CD4-positive, alpha-beta T cell (primary cell): ENCODE data around the gene ACADSB. TPM values are rescaled to one million over a fixed set of nuclear protein-coding genes. Genes with fewer than 3 reads are reported as not detected.

Source experiments
- ATAC-seq: fragments of 200-7000 bp; cut with Tn5 transposase; one replicate; pipeline ENCODE4 v1.10.0; 2022; ENCODE audit warnings: mild to moderate bottlenecking; ENCODE audit not compliant: poor library complexity
- CTCF ChIA-PET: fragments of 350-600 bp; sonication (Branson Sonifier 250); formaldehyde crosslinking; loops from one replicate; lab custom pipeline; 2021; ENCODE audit warnings: antibody characterized with exemption, inconsistent platforms; lab: Charles Lee
- POLR2A ChIA-PET: fragments of 350-600 bp; sonication (Branson Sonifier 250); formaldehyde crosslinking; loops from one replicate; lab custom pipeline; 2021; ENCODE audit warnings: antibody characterized with exemption, inconsistent platforms; lab: Charles Lee
- DNase-seq, 14 experiments: peaks; one replicate each; pipeline ENCODE4 v3.0.0-alpha.2; 2013 to 2020; ENCODE audit warnings: mixed read lengths in 2 of 14
- H3K27ac ChIP-seq, 2 donors: one replicate each; pipeline versions ENCODE4 v1.5.1 to v1.7.0; 2013; ENCODE audit warnings: low read length in 2 of 2, low read depth in 1 of 2, mild to moderate bottlenecking in 1 of 2
- H3K27me3 ChIP-seq, 2 experiments: 1 replicate in 1 of 2; 2 replicates in 1 of 2; pipeline versions ENCODE4 v1.6.1 to v1.7.0; 2013; ENCODE audit warnings: low read length in 2 of 2, control low read depth in 1 of 2, mild to moderate bottlenecking in 1 of 2, moderate library complexity in 1 of 2; ENCODE audit not compliant: insufficient read depth in 2 of 2, control insufficient read depth in 1 of 2
- H3K36me3 ChIP-seq: one replicate; pipeline ENCODE4 v1.6.1; 2013; ENCODE audit warnings: low read length, control low read depth; ENCODE audit not compliant: insufficient read depth
- H3K4me1 ChIP-seq: one replicate; pipeline ENCODE4 v1.6.1; 2013; ENCODE audit warnings: low read length, control low read depth; ENCODE audit not compliant: insufficient read depth
- H3K4me3 ChIP-seq: one replicate; pipeline ENCODE4 v1.5.1; 2013; ENCODE audit warnings: mild to moderate bottlenecking, low read length, moderate library complexity
- H3K9me3 ChIP-seq, 2 experiments: 1 replicate in 1 of 2; 2 replicates in 1 of 2; pipeline versions ENCODE4 v1.6.1 to v1.7.0; 2013; ENCODE audit warnings: low read length in 2 of 2, mild to moderate bottlenecking in 2 of 2, control low read depth in 1 of 2, moderate library complexity in 1 of 2; ENCODE audit not compliant: control insufficient read depth in 1 of 2, insufficient read depth in 1 of 2
- H3K27ac Mint-ChIP-seq: one replicate; pipeline ENCODE4 v1.8.0; 2020; ENCODE audit warnings: mixed read lengths
- H3K27me3 Mint-ChIP-seq: one replicate; pipeline ENCODE4 v1.8.0; 2021; ENCODE audit warnings: mixed read lengths
- H3K36me3 Mint-ChIP-seq: one replicate; pipeline ENCODE4 v1.8.0; 2021; ENCODE audit warnings: low read depth, mixed read lengths
- H3K4me1 Mint-ChIP-seq: one replicate; pipeline ENCODE4 v1.8.0; 2021; ENCODE audit warnings: low read depth, mixed read lengths
- H3K4me3 Mint-ChIP-seq: one replicate; pipeline ENCODE4 v1.8.0; 2020; ENCODE audit warnings: mild to moderate bottlenecking, mixed read lengths
- H3K9me3 Mint-ChIP-seq: one replicate; pipeline ENCODE4 v1.8.0; 2020; ENCODE audit warnings: mixed read lengths
- intact Hi-C, 2 experiments: fragments of 100-400 bp; cut with DNase I in 1 of 2; cut with micrococcal nuclease in 1 of 2; formaldehyde crosslinking; loops; one replicate each; pipeline versions ENCODE4 v1.15.1 to v1.9.0; 2023 to 2025; cut with DNase I, micrococcal nuclease
- polyA plus RNA-seq, 2 donors: library from polyadenylated mRNA; unstranded; fragments of 120-200 nt; gene quantifications; one replicate each; pipeline ENCODE4 v1.2.1, GENCODE V29; 2013
- total RNA-seq, 174 experiments: library from RNA in 2 of 174; stranded (reverse) in 2 of 174; gene quantifications; one replicate each; pipeline ENCODE4 v1.2.3 and lab custom pipeline; 2021 to 2026
- TF ChIP-seq, protein P1 (sequence below): fragments of 200-600 bp; IDR thresholded peaks from one replicate; pipeline ENCODE4 v1.8.0; 2022; ENCODE audit warnings: antibody characterized with exemption, mild to moderate bottlenecking

Gene ACADSB
- total RNA-seq = 10 to 100 TPM; 16.6 to 17.9 TPM
- 20.9 TPM for polyA plus RNA-seq (2013, experiment 1 of 2)
- 22.1 TPM for polyA plus RNA-seq (2013, experiment 2 of 2)
- 8.4 to 82.4 (median 44.7) reads per million in 172 experiments for total RNA-seq (lab: John Stamatoyannopoulos, UW)

DNA sequence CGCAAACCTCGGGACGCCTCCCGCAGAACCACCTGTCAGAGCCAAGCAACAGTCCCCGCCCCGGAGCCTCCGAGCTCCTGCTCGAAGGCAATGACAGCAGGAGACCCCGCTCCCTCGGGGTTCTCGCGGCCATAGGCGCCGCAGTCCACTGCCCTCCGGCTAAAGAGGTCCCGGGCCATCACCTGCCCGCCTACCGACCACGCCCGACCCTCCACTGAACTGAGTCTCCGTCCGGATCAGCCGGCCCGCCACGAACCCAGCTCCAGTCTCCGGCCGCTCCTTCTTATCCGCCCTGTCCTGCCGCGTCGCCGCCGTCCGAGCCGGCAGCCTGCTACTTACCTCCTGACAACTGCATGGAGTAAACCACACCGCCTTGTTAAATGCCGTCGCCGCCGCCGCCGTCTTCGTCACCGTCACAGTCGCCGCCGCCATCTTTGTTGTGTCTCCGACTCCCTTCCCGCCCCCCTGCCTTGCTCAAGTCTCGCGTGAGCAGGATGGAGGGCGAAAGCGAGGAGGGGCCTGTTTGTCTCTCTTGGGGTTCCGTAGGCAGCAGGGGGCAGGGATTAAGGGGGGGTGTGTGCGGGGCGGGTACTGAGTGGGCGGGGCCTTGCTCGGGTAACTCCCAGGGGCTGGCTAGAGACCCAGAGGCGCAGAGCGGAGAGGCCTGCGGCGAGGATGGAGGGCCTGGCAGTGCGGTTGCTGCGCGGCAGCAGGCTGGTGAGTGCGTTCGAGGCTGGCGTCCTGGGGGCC is at the start of gene ACADSB, which contains the start of gene IKZF5:
Gene ACADSB, plus strand, starts transcription at position 652 of the 750 bp plus-strand sequence. Its CDS starts 24 bp downstream, at position 676.
Gene IKZF5, minus strand, starts transcription at position 441 of the 750 bp plus-strand sequence. CDS start 10,170 bp downstream, outside the sequence.
- H3K27ac Mint-ChIP-seq = peak within 1 kb of the TSS; percentile 95
- CTCF ChIA-PET = interaction anchor here (3.9 kb wide), 1 partner anchor 28 kb away, joined by 27 read pairs; the partner anchor contains the start of gene PSTK
- peak within 1 kb of the TSS; percentile 94 to 99 for H3K27ac ChIP-seq
- H3K4me1 ChIP-seq = peaks cover 22% of the 10 kb centered on the region
- POLR2A ChIA-PET = interaction anchor here (0.7 to 5.9 kb wide), 16 partner anchors 10 to 1908 kb away, joined by 3 to 74 read pairs (median 8); partner anchors contain the start of genes BUB3, C10orf88, FAM24B and PLEKHA1
- DNase-seq (peak; percentile 93 to 99 (median 94)), ATAC-seq (peak; percentile 86)
- no peaks in the 10 kb centered on the region for H3K9me3 Mint-ChIP-seq
- no peaks in the 10 kb centered on the region for H3K9me3 ChIP-seq
- no peaks in the 10 kb centered on the region for H3K27me3 Mint-ChIP-seq
- peaks cover 69% of the 10 kb centered on the region for H3K4me1 Mint-ChIP-seq
- intact Hi-C loops = loop anchor here (1.0 to 10.0 kb wide), 9 partner anchors 28 to 1909 kb away; partner anchors contain the start of genes BUB3 (in 2 of the 2), FAM24B (in 2 of the 2), PSTK (in 2 of the 2) and ATE1 (in 1 of the 2)
- H3K27me3 ChIP-seq = no peaks in the 10 kb centered on the region
- H3K36me3 Mint-ChIP-seq = peaks cover 31% of the 10 kb centered on the region
- peaks cover 12% of the 10 kb centered on the region for H3K36me3 ChIP-seq
- TF ChIP-seq, protein P1, sequence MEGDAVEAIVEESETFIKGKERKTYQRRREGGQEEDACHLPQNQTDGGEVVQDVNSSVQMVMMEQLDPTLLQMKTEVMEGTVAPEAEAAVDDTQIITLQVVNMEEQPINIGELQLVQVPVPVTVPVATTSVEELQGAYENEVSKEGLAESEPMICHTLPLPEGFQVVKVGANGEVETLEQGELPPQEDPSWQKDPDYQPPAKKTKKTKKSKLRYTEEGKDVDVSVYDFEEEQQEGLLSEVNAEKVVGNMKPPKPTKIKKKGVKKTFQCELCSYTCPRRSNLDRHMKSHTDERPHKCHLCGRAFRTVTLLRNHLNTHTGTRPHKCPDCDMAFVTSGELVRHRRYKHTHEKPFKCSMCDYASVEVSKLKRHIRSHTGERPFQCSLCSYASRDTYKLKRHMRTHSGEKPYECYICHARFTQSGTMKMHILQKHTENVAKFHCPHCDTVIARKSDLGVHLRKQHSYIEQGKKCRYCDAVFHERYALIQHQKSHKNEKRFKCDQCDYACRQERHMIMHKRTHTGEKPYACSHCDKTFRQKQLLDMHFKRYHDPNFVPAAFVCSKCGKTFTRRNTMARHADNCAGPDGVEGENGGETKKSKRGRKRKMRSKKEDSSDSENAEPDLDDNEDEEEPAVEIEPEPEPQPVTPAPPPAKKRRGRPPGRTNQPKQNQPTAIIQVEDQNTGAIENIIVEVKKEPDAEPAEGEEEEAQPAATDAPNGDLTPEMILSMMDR = no peak
- H3K4me3 Mint-ChIP-seq = peak within 1 kb of the TSS; percentile 97
- peak within 1 kb of the TSS; percentile 91 for H3K4me3 ChIP-seq

DNA sequence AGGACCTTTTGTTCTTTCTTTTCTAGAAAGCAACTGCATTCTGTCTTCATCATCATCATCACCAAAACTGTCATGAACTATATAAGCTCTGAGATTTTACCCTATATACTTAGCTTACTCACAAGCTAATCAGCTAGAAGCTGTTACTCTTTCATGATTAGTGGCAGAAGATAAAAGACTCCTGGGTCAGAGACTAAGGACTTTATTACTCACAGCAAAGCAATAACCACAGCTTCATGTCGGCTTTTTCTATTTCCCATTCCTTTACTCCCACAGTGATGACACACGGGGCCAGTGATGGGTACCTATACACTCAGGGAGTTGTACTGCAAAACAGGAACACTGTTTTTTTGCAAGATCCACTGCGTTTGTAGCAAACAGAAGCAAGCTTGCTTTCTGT is 46.4 kb upstream of the ACADSB start:
- DNase-seq (no peak), ATAC-seq (no peak)
- CTCF ChIA-PET = no interaction called here
- no peak overlapping the region for H3K27ac ChIP-seq
- Mint-ChIP-seq H3K27ac (no peak overlapping the region), H3K9me3 (peaks cover 15% of the 10 kb centered on the region), H3K4me3 (no peak overlapping the region), H3K27me3 (peaks cover 48% of the 10 kb centered on the region), H3K36me3 (no peaks in the 10 kb centered on the region), H3K4me1 (no peaks in the 10 kb centered on the region)
- no peaks in the 10 kb centered on the region for H3K36me3 ChIP-seq
- POLR2A ChIA-PET = interaction anchor here (1.0 kb wide), 1 partner anchor 8 kb away, joined by 3 read pairs; the partner anchor contains the start of gene C10orf88
- TF ChIP-seq, protein P1 = no peak
- H3K4me3 ChIP-seq = no peak overlapping the region
- H3K27me3 ChIP-seq = peaks cover 7 to 8% of the 10 kb centered on the region in 2 experiments
- intact Hi-C loops = no loop called here
- H3K9me3 ChIP-seq = peaks cover 9 to 20% of the 10 kb centered on the region in 2 experiments
- H3K4me1 ChIP-seq = no peaks in the 10 kb centered on the region

DNA sequence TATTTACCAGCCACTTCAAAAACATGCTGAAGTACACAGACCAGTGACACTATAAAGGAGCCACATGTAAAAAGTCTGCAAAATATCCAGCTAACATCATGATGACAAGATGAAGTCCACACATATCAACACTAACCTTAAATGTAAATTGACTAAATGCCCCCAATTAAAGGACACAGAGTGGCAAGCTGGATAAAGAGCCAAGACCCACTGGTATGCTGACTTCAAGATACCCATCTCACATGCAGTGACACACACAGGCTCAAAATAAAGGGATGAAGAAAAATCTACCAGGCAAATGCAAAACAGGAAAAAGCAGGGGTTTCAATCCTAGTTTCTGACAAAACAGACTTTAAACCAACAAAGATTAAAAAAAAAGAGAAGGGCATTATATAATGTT is 41.9 kb upstream of the ACADSB start:
- H3K36me3 ChIP-seq = no peaks in the 10 kb centered on the region
- CTCF ChIA-PET = interaction anchor here (1.3 kb wide), 1 partner anchor 13 kb away, joined by 4 read pairs; the partner anchor contains the start of gene PSTK

More for the DNA sequence above, 41.9 kb upstream of the ACADSB start:
- H3K4me3 Mint-ChIP-seq = no peak overlapping the region
- DNase-seq (no peak), ATAC-seq (no peak)
- no peaks in the 10 kb centered on the region for H3K4me1 Mint-ChIP-seq
- H3K27ac Mint-ChIP-seq = no peak overlapping the region
- peaks cover 39% of the 10 kb centered on the region for H3K27me3 Mint-ChIP-seq
- peaks cover 22% of the 10 kb centered on the region for H3K9me3 Mint-ChIP-seq
- TF ChIP-seq, protein P1 = no peak
- intact Hi-C loops = no loop called here
- H3K36me3 Mint-ChIP-seq = no peaks in the 10 kb centered on the region
- H3K4me1 ChIP-seq = no peaks in the 10 kb centered on the region
- no peak overlapping the region for H3K4me3 ChIP-seq
- peaks cover 9 to 23% of the 10 kb centered on the region in 2 experiments for H3K9me3 ChIP-seq
- H3K27me3 ChIP-seq = peaks cover 2% of the 10 kb centered on the region in 2 experiments
- POLR2A ChIA-PET = interaction anchor here (1.6 kb wide), 1 partner anchor 13 kb away, joined by 5 read pairs; the partner anchor contains the start of gene PSTK
- H3K27ac ChIP-seq = no peak overlapping the region
